MM.1S (cell line): Measurements from ENCODE around the gene SPATA18.

Source experiments
- EZH2 ChIP-seq: fragments of 300-600 bp; sonication (generic); optimal IDR thresholded peaks from 2 replicates; pipeline ENCODE3; 2017; ENCODE audit warnings: low read depth, mild to moderate bottlenecking, antibody characterized with exemption, low read length, mixed read lengths
- TF ChIP-seq, protein P1 (sequence below): fragments of 300-600 bp; sonication (generic); IDR thresholded peaks from 2 replicates; pipeline ENCODE4 v1.5.1; 2016; ENCODE audit warnings: antibody characterized with exemption, low read length, mixed read lengths

- TF ChIP-seq, protein P1, sequence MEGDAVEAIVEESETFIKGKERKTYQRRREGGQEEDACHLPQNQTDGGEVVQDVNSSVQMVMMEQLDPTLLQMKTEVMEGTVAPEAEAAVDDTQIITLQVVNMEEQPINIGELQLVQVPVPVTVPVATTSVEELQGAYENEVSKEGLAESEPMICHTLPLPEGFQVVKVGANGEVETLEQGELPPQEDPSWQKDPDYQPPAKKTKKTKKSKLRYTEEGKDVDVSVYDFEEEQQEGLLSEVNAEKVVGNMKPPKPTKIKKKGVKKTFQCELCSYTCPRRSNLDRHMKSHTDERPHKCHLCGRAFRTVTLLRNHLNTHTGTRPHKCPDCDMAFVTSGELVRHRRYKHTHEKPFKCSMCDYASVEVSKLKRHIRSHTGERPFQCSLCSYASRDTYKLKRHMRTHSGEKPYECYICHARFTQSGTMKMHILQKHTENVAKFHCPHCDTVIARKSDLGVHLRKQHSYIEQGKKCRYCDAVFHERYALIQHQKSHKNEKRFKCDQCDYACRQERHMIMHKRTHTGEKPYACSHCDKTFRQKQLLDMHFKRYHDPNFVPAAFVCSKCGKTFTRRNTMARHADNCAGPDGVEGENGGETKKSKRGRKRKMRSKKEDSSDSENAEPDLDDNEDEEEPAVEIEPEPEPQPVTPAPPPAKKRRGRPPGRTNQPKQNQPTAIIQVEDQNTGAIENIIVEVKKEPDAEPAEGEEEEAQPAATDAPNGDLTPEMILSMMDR = no peak
- no peak for TF ChIP-seq EZH2
Observed at GRCh38 chr4:52015366-52015765, 35.7 kb upstream of the SPATA18 start.
